Measurements from ENCODE around the gene ADARB2.

Gene ADARB2

DNA sequence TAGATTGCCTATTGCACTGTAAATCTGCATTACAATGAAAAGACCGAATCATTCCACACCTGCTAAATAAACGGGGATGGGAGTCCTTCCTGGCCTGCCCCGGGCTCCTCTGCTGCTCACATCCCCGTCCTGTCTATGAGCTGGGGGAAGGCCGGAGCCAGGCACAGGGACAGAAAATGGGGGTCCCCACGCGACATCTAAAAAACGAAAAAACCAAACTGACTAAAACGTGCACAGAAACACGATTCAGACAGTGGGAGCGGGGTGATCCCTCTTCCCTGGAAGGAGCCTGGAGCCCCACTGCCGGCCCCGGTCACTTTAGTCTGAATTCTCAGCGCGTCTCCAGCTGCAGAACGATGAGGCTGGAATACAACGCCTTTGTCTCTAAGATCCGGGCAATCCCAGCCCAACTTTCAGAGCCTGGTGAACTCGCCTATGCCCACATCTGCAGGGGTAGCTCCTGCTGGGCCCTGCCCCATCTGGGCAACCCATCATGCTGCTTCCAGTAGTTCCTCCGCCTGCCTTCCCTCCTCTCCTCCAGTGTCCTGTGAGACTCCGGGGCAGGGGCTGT is 78.0 kb downstream of the ADARB2 start:
- TF ChIP-seq, protein P1, sequence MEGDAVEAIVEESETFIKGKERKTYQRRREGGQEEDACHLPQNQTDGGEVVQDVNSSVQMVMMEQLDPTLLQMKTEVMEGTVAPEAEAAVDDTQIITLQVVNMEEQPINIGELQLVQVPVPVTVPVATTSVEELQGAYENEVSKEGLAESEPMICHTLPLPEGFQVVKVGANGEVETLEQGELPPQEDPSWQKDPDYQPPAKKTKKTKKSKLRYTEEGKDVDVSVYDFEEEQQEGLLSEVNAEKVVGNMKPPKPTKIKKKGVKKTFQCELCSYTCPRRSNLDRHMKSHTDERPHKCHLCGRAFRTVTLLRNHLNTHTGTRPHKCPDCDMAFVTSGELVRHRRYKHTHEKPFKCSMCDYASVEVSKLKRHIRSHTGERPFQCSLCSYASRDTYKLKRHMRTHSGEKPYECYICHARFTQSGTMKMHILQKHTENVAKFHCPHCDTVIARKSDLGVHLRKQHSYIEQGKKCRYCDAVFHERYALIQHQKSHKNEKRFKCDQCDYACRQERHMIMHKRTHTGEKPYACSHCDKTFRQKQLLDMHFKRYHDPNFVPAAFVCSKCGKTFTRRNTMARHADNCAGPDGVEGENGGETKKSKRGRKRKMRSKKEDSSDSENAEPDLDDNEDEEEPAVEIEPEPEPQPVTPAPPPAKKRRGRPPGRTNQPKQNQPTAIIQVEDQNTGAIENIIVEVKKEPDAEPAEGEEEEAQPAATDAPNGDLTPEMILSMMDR (IDR thresholded peaks at IDR 0.05; ENCODE audit: control insufficient read depth, insufficient read depth, low read depth, low read length, missing control alignments): no peak
- no peak overlapping the region for H3K4me3 ChIP-seq (ENCODE audit: control insufficient read depth, low read depth, low read length)
- no peak for DNase-seq (ENCODE audit: low read depth)

DNA sequence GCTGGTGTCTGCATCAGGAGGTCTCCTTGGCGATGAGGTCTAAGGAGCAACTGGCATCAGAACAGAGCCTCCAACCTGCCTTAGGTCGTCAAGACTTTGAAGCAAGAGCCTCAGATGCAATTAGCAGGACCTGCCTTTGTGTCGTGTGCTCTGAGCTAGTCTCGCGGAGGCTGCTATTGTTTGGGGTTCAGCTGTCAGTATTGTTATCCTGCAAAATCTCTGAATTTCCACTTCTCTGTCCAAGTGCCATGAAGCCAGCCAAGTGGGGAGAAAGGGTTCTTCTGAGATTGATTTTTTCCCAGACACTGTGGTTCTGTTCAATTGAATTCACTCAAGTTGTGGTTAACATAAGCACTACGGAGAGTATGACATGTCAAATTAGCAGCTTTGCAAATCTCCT is 78.7 kb downstream of the ADARB2 start:
- H3K4me3 ChIP-seq (ENCODE audit: control insufficient read depth, low read depth, low read length): no peak overlapping the region
- no peak for DNase-seq (ENCODE audit: low read depth)
- TF ChIP-seq, protein P1 (IDR thresholded peaks at IDR 0.05; ENCODE audit: control insufficient read depth, insufficient read depth, low read depth, low read length, missing control alignments): no peak

DNA sequence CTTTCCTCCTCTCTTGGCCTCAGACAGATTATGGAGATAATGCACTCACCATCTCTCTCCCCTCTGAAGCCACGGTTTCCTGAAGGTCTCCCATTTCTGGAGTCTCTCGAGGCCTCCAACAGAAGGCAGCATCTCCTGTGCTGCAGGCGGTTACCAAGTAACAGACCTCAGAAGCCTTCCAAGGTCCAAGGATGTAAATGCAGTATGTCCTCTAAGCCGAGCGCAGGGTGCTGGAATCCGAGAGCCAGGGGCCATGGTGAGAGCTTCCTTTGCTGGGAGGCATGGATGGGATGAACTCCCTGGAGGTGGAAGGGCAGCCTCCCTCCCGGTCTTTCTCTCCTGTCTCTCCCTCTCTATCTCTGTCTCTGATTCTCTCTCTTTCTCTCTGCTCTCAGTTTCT is 79.8 kb downstream of the ADARB2 start:
- TF ChIP-seq, protein P1 (IDR thresholded peaks at IDR 0.05; ENCODE audit: control insufficient read depth, insufficient read depth, low read depth, low read length, missing control alignments): no peak
- no peak for DNase-seq (ENCODE audit: low read depth)
- no peak overlapping the region for H3K4me3 ChIP-seq (ENCODE audit: control insufficient read depth, low read depth, low read length)

DNA sequence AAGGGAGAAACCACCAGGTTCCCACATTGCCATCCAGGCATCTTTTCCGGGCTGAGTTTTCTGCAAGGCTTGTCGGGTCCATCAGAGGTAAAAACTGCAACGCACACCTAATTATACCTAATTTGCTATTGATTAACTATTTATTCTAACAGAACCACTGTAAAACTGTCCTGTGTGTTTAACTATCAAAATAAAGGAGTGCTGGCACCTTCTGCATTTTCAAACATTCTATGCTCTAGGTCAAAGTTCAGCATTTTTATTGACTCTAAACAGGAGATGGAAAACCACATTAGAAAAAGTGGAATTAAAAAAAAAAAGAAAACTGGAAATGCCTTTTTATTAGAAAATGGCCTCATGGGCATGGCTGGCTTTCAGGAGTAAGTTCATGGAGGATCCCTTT is 82.0 kb downstream of the ADARB2 start:
- DNase-seq (ENCODE audit: low read depth): no peak
- TF ChIP-seq, protein P1 (IDR thresholded peaks at IDR 0.05; ENCODE audit: control insufficient read depth, insufficient read depth, low read depth, low read length, missing control alignments): no peak
- no peak overlapping the region for H3K4me3 ChIP-seq (ENCODE audit: control insufficient read depth, low read depth, low read length)

DNA sequence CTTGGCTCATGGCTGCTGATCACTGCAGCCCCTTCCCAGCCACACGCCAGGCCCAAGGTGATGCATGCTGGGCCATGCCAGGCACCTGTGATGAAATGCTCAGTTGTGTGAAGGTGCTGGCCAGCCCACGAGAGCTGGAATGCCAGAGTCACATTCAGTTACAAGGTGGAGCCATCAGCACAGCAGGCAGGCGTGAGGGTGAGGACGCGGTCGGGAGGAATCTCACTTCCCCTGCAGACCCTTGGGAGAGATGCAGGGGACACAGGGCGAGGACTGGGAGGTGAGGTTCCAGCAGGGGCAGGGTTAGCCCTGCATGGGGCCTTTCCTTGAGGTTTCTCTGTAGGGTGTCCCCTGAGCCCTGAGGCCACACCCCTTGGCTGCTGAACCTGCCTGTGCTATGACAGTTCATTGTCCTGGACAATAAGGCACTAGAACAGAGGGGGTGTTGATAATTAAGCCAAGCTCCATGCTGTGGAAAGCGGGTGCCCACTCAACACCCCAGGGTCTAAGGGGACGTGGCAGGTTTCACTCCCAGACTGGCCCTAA is 82.4 kb downstream of the ADARB2 start:
- TF ChIP-seq, protein P1 (IDR thresholded peaks at IDR 0.05; ENCODE audit: control insufficient read depth, insufficient read depth, low read depth, low read length, missing control alignments): no peak
- no peak overlapping the region for H3K4me3 ChIP-seq (ENCODE audit: control insufficient read depth, low read depth, low read length)
- no peak for DNase-seq (ENCODE audit: low read depth)

DNA sequence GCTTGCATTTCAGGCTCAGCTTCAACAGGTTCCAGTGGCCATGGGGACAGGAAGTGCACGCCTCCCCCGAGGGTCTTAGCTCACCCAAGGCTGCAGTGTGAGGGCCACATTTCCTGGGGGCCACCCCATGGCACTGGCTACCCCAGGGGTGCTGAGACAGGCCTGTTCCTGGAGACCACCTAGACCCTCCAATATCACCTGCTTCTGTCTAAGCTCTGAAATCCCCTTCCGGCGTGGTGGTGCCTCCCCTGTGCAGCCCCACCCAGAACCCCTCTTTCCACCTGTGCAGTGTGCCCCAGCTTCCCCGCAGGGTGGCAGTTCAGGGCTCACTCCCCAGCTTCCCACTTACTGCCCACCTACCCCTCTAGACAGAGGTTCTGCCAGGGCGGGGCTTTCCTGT is 83.1 kb downstream of the ADARB2 start:
- no peak overlapping the region for H3K4me3 ChIP-seq (ENCODE audit: control insufficient read depth, low read depth, low read length)
- no peak for DNase-seq (ENCODE audit: low read depth)
- TF ChIP-seq, protein P1 (IDR thresholded peaks at IDR 0.05; ENCODE audit: control insufficient read depth, insufficient read depth, low read depth, low read length, missing control alignments): no peak

Data from AG09309 (cell line).